Tibial artery (tissue), 4 donors: ENCODE data around the gene CD38.

Source experiments
- DNase-seq, 2 donors: peaks; one replicate each; pipeline ENCODE4 v3.0.0-alpha.2; 2019
- H3K27ac ChIP-seq, 2 donors: fragments of 200-600 bp; sonication (generic) in 1 of 2; 1 replicate in 1 of 2; 2 replicates in 1 of 2; pipeline ENCODE4 v1.5.1; 2018 to 2019; ENCODE audit warnings: mild to moderate bottlenecking in 1 of 2
- H3K27me3 ChIP-seq, 2 donors: fragments of 200-600 bp; sonication (generic) in 1 of 2; one replicate each; pipeline versions ENCODE4 v1.5.1 to v1.6.0; 2016 to 2019
- H3K36me3 ChIP-seq, 3 donors: fragments of 200-600 bp; sonication (generic) in 2 of 3; one replicate each; pipeline ENCODE4 v1.5.1; 2016 to 2019; ENCODE audit warnings: mild to moderate bottlenecking in 2 of 3
- H3K4me1 ChIP-seq, 4 donors: fragments of 200-600 bp; sonication (generic) in 2 of 4; 1 replicate in 3 of 4; 2 replicates in 1 of 4; pipeline ENCODE4 v1.5.1; 2016 to 2019
- H3K4me3 ChIP-seq, 2 donors: fragments of 200-600 bp; sonication (generic) in 1 of 2; 1 replicate in 1 of 2; 2 replicates in 1 of 2; pipeline ENCODE4 v1.5.1; 2018 to 2019; ENCODE audit warnings: mild to moderate bottlenecking in 2 of 2
- H3K9me3 ChIP-seq, 3 donors: fragments of 200-600 bp; sonication (generic) in 1 of 3; one replicate each; pipeline ENCODE4 v1.5.1; 2016 to 2019
- intact Hi-C: fragments of 100-400 bp; cut with DNase I; formaldehyde crosslinking; loops from one replicate; pipeline ENCODE4 v1.15.0; 2023; ENCODE audit warnings: low total_unique reads
- TF ChIP-seq, protein P1 (sequence below), 2 experiments: fragments of 200-600 bp in 1 of 2; fragments of 450-650 bp in 1 of 2; IDR thresholded peaks; one replicate each; pipeline ENCODE4 v1.5.1; 2017 to 2019; ENCODE audit warnings: antibody characterized with exemption in 2 of 2, mild to moderate bottlenecking in 1 of 2, moderate library complexity in 1 of 2

CD38 gene

DNA sequence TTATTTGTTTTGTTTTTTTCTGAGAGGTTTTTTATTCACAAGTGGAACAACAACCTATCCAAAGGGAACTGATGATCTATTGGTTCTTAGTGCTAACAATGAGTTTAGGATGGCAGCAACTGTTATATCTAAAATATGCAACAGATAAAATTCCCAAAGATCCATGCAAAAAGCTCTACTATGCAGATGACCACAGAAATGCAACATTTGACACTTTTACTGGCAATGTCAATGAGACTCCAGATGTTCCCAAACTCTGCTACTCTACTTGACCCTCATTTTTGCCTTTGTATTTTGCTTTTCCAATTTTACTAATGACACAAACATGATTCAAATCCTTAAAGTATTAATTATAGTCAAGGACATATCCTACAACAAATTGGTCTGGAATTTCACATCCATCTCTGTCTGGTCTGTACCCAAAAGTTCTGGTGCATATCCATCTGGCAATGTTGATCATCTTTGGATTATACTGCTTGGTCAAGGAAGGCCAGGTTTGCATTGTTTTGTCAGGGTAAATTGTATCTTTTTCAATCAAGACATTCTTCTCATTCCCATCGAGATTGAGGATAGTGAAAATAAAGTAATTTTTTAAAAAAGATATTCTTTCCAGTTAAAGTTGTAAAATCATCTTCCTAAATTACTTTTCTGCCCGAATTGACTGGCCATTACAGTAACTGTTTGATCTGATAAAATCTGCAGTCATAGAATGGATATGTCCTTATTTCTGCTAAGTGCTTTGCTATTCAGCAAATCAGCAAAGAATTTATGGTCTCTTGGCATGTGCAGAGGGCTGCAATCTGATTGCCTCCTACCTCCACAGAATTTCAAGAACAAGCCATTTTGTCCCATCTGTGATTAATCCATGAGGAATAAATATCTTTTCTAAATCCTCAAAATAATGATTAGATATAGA is 86.8 kb downstream of the CD38 start:
- Histone ChIP-seq H3K9me3 (no peaks in the 10 kb centered on the region), H3K4me1 (peaks cover 0 to 3% (median 0%) of the 10 kb centered on the region in 4 donors), H3K36me3 (no peaks in the 10 kb centered on the region), H3K27me3 (no peaks in the 10 kb centered on the region), H3K4me3 (no peak overlapping the region), H3K27ac (no peak overlapping the region)
- TF ChIP-seq, protein P1, sequence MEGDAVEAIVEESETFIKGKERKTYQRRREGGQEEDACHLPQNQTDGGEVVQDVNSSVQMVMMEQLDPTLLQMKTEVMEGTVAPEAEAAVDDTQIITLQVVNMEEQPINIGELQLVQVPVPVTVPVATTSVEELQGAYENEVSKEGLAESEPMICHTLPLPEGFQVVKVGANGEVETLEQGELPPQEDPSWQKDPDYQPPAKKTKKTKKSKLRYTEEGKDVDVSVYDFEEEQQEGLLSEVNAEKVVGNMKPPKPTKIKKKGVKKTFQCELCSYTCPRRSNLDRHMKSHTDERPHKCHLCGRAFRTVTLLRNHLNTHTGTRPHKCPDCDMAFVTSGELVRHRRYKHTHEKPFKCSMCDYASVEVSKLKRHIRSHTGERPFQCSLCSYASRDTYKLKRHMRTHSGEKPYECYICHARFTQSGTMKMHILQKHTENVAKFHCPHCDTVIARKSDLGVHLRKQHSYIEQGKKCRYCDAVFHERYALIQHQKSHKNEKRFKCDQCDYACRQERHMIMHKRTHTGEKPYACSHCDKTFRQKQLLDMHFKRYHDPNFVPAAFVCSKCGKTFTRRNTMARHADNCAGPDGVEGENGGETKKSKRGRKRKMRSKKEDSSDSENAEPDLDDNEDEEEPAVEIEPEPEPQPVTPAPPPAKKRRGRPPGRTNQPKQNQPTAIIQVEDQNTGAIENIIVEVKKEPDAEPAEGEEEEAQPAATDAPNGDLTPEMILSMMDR (IDR thresholded peaks at IDR 0.05): no peak
- no peak for DNase-seq
- intact Hi-C loops: no loop called here

DNA sequence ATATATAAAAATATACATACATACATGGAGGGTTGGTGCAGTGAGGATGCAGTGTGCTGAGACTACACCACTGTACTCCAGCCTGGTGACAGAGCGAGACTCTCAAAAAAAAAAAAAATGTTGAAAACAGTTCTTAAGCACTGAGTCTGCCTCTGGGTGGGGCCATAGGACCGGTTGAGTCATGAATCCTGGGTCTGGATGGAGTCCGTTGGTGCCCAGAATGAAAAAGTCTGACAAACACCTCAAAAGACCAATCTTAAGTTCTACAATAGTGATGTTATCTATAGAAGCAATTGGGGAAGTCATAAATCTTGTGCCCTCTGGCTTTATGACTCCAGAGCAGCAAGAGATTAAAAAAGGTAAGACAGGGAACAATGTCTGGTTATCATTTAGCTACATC is 90.0 kb downstream of the CD38 start:
- H3K27ac ChIP-seq: no peak overlapping the region
- intact Hi-C loops: no loop called here
- H3K9me3 ChIP-seq: no peaks in the 10 kb centered on the region
- no peaks in the 10 kb centered on the region for H3K36me3 ChIP-seq
- peak in 1 of 2 donors; percentile 53 for DNase-seq
- H3K27me3 ChIP-seq: no peaks in the 10 kb centered on the region
- H3K4me1 ChIP-seq: peaks cover 0 to 3% (median 0%) of the 10 kb centered on the region in 4 donors
- H3K4me3 ChIP-seq: no peak overlapping the region
- TF ChIP-seq, protein P1 (IDR thresholded peaks at IDR 0.05): no peak

DNA sequence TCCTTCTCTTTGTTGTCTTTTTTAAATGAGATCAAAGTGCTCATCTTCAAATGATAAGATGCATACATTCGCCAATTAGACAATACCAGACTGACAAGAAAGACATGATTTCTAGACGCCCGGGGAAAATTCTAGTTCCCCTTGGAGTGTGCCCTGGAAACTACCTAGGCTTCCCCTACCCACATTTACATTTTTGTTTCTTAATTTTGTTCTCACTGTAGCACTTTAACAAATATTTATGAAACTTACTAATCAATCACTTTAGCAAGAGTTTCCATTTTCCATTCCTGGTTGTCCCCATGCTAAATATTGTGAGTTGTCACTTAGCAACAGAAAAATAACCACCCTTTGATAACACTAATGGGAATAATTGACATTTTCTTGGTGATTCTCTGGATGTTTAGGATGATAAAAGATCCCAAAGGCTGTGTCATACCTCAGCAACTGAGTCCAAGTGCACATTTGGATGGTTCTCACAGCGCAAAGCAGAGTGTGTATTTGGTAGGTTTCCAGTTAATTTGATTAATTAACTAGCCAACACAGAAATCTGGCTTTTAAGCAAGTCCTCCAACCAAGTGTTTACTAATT is 90.8 kb downstream of the CD38 start:
- H3K9me3 ChIP-seq: no peaks in the 10 kb centered on the region
- no peaks in the 10 kb centered on the region for H3K36me3 ChIP-seq
- TF ChIP-seq, protein P1 (IDR thresholded peaks at IDR 0.05): no peak
- H3K27ac ChIP-seq: no peak overlapping the region
- no peak overlapping the region for H3K4me3 ChIP-seq
- intact Hi-C loops: no loop called here
- peaks cover 0 to 5% (median 0%) of the 10 kb centered on the region in 4 donors for H3K4me1 ChIP-seq
- DNase-seq: no peak
- H3K27me3 ChIP-seq: no peaks in the 10 kb centered on the region

DNA sequence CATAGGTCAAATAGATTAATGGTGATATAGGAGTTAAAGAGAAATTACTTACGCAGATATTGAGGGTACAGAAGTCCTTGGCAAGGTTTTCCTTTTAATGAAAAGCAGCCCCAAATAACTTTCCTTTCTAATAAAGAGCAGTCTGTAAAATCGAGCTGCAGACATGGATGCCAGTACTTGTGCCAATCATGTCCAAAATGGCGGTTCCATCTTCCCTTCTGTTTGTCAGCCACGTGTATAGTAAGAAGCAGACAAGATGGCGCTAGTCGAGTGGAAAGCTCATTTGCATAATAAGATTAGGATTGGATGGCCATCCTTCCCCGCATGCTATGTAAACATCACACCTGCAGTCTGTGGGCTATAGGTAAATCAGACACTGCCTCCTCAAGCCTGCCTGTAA is 92.0 kb downstream of the CD38 start:
- intact Hi-C loops: no loop called here
- Histone ChIP-seq H3K27ac (no peak overlapping the region), H3K36me3 (no peaks in the 10 kb centered on the region), H3K4me3 (no peak overlapping the region), H3K9me3 (no peaks in the 10 kb centered on the region), H3K4me1 (peaks cover 0 to 14% (median 0%) of the 10 kb centered on the region in 4 donors), H3K27me3 (no peaks in the 10 kb centered on the region)
- DNase-seq: no peak
- TF ChIP-seq, protein P1 (IDR thresholded peaks at IDR 0.05): no peak

DNA sequence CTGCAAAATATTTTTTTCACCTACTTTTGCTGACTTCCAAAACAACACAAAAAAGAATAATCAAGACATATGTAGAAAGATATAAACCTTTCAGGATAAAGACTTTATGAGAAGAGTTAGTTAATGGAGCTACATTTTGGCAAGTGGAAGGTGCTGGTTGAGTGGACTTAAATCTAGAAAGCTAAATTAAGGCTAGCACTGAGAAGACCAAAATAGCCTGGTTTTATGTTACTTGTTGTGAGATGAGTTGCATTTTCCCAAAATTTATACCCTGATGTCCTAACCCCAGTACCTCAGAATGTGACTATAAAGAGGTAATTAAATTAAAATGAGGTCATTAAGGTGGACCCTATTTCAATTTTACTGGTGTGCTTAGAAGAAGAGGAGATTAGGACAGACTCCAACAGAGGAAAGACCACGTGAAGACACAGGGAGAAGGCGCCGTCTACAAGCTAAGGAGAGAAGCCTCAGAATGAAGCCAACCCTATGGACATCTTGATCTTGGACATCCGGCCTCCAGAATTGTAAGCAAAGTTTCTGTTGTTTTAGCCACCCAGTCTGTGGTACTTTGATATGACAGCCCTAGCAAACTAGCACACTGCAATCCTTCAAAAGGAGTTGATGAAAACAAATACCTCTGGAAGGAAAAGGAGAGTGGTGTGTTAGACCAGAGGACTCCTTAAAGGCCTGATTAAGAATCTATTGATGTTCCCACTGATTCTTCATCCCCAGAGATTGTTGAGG is 93.0 kb downstream of the CD38 start:
- H3K9me3 ChIP-seq: no peaks in the 10 kb centered on the region
- no peaks in the 10 kb centered on the region for H3K27me3 ChIP-seq
- H3K27ac ChIP-seq: peak overlapping the region; percentile 53 to 55
- intact Hi-C loops: no loop called here
- H3K4me3 ChIP-seq: no peak overlapping the region
- no peak for DNase-seq
- H3K4me1 ChIP-seq: peaks cover 0 to 14% (median 0%) of the 10 kb centered on the region in 4 donors
- no peaks in the 10 kb centered on the region for H3K36me3 ChIP-seq
- TF ChIP-seq, protein P1 (IDR thresholded peaks at IDR 0.05): no peak
